HTR-8/SVneo (cell line): Measurements from ENCODE around the gene IRAK4.

Experiments
- DNase-seq: peaks from one replicate; pipeline ENCODE4 v3.0.0; 2011; ENCODE audit warnings: low spot score, mixed read lengths; ENCODE audit not compliant: insufficient read length
- FAIRE-seq: peaks from 2 replicates; lab custom pipeline; 2011; peaks lifted over from hg19 to GRCh38; lab: Jason Lieb, UNC

IRAK4 gene

DNA sequence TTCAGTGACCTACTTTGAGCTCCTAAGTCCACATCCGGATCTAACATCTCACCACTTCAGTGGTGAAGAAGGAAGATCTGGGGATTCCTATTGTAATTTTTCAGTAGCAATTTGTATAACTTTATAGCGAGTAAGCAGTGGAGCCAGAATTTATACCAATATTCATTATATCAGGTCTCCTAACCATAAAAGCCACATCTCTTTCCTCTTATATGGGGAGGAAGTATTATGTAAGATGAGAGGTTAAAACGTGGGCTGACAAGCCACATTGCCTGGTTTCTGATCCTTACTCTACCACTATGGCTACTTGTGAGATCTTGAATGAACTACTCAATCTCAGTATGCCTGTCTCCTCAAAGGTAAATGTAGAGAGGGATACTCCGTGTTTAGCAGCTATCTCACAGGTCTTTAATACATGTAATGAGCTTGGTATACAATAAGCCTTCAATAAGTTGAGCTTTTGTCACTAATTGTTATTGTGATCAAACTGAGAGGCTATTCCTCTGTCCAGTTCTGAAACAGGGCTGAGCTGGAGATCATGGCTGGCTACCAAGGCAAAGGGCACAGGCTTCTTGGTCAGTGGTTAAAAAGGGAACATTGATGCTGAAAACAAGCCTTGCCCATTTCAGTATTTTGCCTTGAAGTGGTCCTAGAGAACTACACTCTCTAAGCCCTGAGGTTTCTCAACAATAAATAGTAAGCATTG is 73.9 kb downstream of the IRAK4 start:
- no peak for FAIRE-seq
- no peak for DNase-seq

DNA sequence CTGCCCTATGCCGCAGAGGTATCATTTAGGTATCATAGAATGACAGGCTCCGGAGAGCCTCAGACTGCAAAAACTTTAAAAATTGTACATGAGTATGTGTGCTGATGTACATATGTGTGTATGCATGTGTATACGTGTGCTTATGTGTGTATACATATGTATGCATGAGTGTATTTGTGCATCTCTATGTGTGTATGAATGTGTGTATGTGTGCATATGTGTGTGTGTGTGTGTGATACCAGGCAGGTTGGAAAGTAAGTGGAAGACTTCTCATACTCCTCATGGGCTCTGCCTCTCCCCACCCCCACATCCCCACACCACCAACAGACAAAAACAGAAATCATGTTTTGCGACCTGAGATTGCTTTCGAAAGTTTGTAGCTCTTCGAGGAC is 76.5 kb downstream of the IRAK4 start:
- no peak for FAIRE-seq
- no peak for DNase-seq

DNA sequence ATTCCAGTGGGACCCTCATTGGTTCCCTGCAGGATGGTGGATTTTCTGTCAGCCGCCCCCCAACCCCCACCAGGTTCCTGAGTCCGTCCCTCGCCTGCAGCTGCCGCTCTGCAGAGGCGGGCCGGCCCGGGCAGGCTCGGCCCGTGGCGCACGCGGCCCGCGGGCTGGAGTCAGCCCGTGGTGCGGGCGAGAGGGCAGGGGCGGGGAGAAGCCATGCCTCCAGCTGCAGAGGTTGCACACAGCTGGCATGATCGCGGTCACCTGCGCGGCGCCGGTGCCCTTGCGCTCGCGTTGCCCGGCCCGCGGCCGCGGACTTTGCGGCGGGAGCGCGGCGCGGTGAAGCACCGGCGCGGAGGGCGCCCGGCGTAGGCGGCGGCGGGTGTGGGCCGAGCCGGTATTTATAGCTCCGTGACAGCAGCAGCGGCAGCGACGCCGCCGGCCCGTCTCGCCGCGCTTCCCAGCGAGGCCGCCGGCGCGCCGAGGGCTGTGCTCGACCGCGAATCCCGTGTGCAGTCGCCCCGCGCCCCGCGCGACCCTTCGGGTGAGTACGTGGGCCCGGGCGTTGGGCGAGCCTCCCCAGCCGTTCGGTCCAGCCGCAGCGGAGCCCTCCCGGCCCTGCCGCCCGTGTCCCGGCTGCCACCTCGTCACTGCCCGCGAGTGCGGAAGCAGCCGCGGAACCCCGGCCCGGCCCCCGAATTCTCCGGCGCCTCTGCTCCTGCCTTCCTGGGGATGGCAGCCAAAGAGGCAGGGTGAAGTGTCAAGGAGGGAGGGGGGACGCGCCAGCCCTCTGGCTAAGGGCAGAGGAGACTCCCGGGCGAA is 77.1 kb downstream of the IRAK4 start, which contains the start of gene TMEM117:
TMEM117 (plus strand) TSS at position 426 of the 819 bp plus-strand sequence.
- peak; percentile 13 for FAIRE-seq
- DNase-seq: peak; percentile 42

DNA sequence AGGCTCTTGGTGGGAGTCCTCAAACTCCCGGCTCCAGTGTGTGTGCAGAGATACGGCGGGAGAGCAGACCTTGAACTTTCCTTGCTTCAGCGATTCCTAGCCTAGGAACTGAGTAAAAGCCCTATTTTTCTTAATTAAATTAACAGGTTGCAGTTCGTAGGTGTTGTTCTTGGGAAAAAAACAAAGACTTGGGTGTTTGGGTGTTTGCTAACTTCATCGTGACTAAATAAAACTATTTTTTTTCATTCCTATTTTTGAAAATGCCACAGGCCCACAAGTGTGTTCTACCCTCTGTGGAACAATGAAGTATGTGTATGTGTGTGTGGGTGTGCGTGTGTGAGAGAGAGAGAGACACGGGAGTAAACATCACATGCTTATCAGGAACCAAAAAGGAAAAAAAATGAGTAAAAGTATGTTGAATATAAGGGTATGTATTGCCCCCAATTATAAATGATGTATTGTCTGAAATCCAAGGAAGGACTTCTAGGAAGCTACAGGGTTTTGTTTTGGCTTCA is 77.8 kb downstream of the IRAK4 start:
- FAIRE-seq (no peak), DNase-seq (no peak)
